Neural progenitor cell (in vitro differentiated cells): ENCODE data around the gene GUCY1A2. TPM values are rescaled to one million over a fixed set of nuclear protein-coding genes. Genes with fewer than 3 reads are reported as not detected.

Experiments
- DNase-seq: peaks from one replicate; pipeline ENCODE4 v3.0.0-alpha.2; 2016; ENCODE audit warnings: low spot score
- H2AFZ ChIP-seq: fragments of 200-600 bp; sonication (generic); replicated peaks from 2 replicates; pipeline ENCODE4 v1.6.1; 2016; ENCODE audit warnings: antibody characterized with exemption
- H3F3A ChIP-seq: fragments of 200-600 bp; sonication (generic); 2 replicates; pipeline ENCODE4 v1.6.1; 2016; ENCODE audit warnings: antibody characterized with exemption, low read depth
- H3K27ac ChIP-seq: fragments of 200-600 bp; sonication (generic); 2 replicates; pipeline ENCODE4 v1.5.1; 2016; ENCODE audit warnings: mild to moderate bottlenecking
- H3K27me3 ChIP-seq: fragments of 200-600 bp; sonication (generic); 2 replicates; pipeline ENCODE4 v1.6.1; 2016; ENCODE audit warnings: mild to moderate bottlenecking, moderate library complexity
- H3K36me3 ChIP-seq: fragments of 200-600 bp; sonication (generic); 2 replicates; pipeline ENCODE4 v1.5.1; 2016
- H3K4me1 ChIP-seq: fragments of 200-600 bp; sonication (generic); 2 replicates; pipeline ENCODE4 v1.6.1; 2016; ENCODE audit warnings: mixed run types
- H3K4me2 ChIP-seq: fragments of 200-600 bp; sonication (generic); 2 replicates; pipeline ENCODE4 v1.6.1; 2016
- H3K4me3 ChIP-seq: fragments of 200-600 bp; sonication (generic); 2 replicates; pipeline ENCODE4 v1.5.1; 2016
- H3K79me2 ChIP-seq: fragments of 200-600 bp; sonication (generic); 2 replicates; pipeline ENCODE4 v1.6.1; 2016; ENCODE audit warnings: low read depth
- H3K9ac ChIP-seq: fragments of 200-600 bp; sonication (generic); 2 replicates; pipeline ENCODE4 v1.6.1; 2016
- H3K9me3 ChIP-seq: fragments of 200-600 bp; sonication (generic); 2 replicates; pipeline ENCODE4 v1.5.1; 2016; ENCODE audit warnings: low read depth
- H4K20me1 ChIP-seq: fragments of 200-600 bp; sonication (generic); 2 replicates; pipeline ENCODE4 v1.6.1; 2016; ENCODE audit warnings: low read depth
- H3K27ac Mint-ChIP-seq: 3 replicates; pipeline ENCODE4 v1.8.0; 2021; ENCODE audit warnings: mixed read lengths
- H3K27me3 Mint-ChIP-seq: 2 replicates; pipeline ENCODE4 v1.8.0; 2022; ENCODE audit warnings: low read depth, mild to moderate bottlenecking, inconsistent platforms, moderate library complexity, mixed read lengths; ENCODE audit not compliant: insufficient read depth
- H3K36me3 Mint-ChIP-seq: 3 replicates; pipeline ENCODE4 v1.8.0; 2021; ENCODE audit warnings: mixed read lengths
- H3K4me1 Mint-ChIP-seq: 3 replicates; pipeline ENCODE4 v1.8.0; 2021; ENCODE audit warnings: mixed read lengths
- H3K4me3 Mint-ChIP-seq: 3 replicates; pipeline ENCODE4 v1.8.0; 2021; ENCODE audit warnings: mild to moderate bottlenecking, moderate library complexity, mixed read lengths
- H3K9me3 Mint-ChIP-seq: 3 replicates; pipeline ENCODE4 v1.8.0; 2020; ENCODE audit warnings: mixed read lengths
- CTCF ChIP-seq: fragments of 200-600 bp; sonication (generic); IDR thresholded peaks from 2 replicates; pipeline ENCODE4 v1.5.1; 2017; ENCODE audit warnings: antibody characterized with exemption, mild to moderate bottlenecking
- EZH2 ChIP-seq: fragments of 200-600 bp; sonication (generic); IDR thresholded peaks from 2 replicates; pipeline ENCODE4 v1.6.1; 2017; ENCODE audit warnings: antibody characterized with exemption, mild to moderate bottlenecking, moderate library complexity
- EZH2phosphoT487 ChIP-seq: fragments of 200-600 bp; sonication (generic); IDR thresholded peaks from 2 replicates; pipeline ENCODE4 v1.6.1; 2017; ENCODE audit warnings: antibody characterized with exemption
- total RNA-seq: library from RNA; depleted of rRNA; stranded (reverse); fragments of >200 nt; gene quantifications from 2 replicates; pipeline ENCODE4 v1.2.3, GENCODE V29; 2015; ENCODE audit warnings: low replicate concordance

Gene GUCY1A2
- total RNA-seq, 1 donor from 2014 or later = 0.54 TPM

- H3K27ac ChIP-seq = no peak overlapping the region
- H2AFZ ChIP-seq = no peak overlapping the region
- Mint-ChIP-seq H3K27me3 (no peaks in the 10 kb centered on the region), H3K9me3 (no peaks in the 10 kb centered on the region), H3K36me3 (no peaks in the 10 kb centered on the region), H3K4me3 (no peak overlapping the region), H3K27ac (no peak overlapping the region), H3K4me1 (no peaks in the 10 kb centered on the region)
- no peaks in the 10 kb centered on the region for H3K4me1 ChIP-seq
- no peak for DNase-seq
- H3K79me2 ChIP-seq = no peaks in the 10 kb centered on the region
- H3K4me2 ChIP-seq = no peak overlapping the region
- no peaks in the 10 kb centered on the region for H3F3A ChIP-seq
- H3K9me3 ChIP-seq = no peaks in the 10 kb centered on the region
- no peak overlapping the region for H3K4me3 ChIP-seq
- H3K36me3 ChIP-seq = no peaks in the 10 kb centered on the region
- TF ChIP-seq CTCF (no peak), EZH2phosphoT487 (no peak), EZH2 (no peak)
- H3K9ac ChIP-seq = no peak overlapping the region
- no peaks in the 10 kb centered on the region for H4K20me1 ChIP-seq
- no peaks in the 10 kb centered on the region for H3K27me3 ChIP-seq
Observed at GRCh38 chr11:106996691-106997090, 21.6 kb downstream of the GUCY1A2 start.

GRCh38 chr11:106990331-106990730 lies 27.9 kb downstream of the GUCY1A2 start:
- TF ChIP-seq EZH2phosphoT487 (no peak), CTCF (no peak), EZH2 (no peak)
- Histone ChIP-seq H3K4me3 (no peak overlapping the region), H4K20me1 (no peaks in the 10 kb centered on the region), H3K79me2 (no peaks in the 10 kb centered on the region), H3K9ac (no peak overlapping the region), H2AFZ (no peak overlapping the region), H3K4me1 (no peaks in the 10 kb centered on the region), H3K36me3 (no peaks in the 10 kb centered on the region), H3K9me3 (no peaks in the 10 kb centered on the region), H3K27ac (no peak overlapping the region), H3K4me2 (no peak overlapping the region), H3K27me3 (no peaks in the 10 kb centered on the region), H3F3A (no peaks in the 10 kb centered on the region)
- Mint-ChIP-seq H3K27ac (peak overlapping the region; percentile 53), H3K4me3 (no peak overlapping the region), H3K27me3 (peaks cover 2% of the 10 kb centered on the region), H3K36me3 (no peaks in the 10 kb centered on the region), H3K4me1 (peaks cover 25% of the 10 kb centered on the region), H3K9me3 (no peaks in the 10 kb centered on the region)
- no peak for DNase-seq

- no peak overlapping the region for H3K4me3 Mint-ChIP-seq
- H3K4me1 Mint-ChIP-seq = peaks cover 26% of the 10 kb centered on the region
- Histone ChIP-seq H3K27me3 (no peaks in the 10 kb centered on the region), H3K4me2 (no peak overlapping the region), H2AFZ (no peak overlapping the region), H3K79me2 (no peaks in the 10 kb centered on the region), H3K27ac (no peak overlapping the region), H3K4me1 (no peaks in the 10 kb centered on the region), H4K20me1 (no peaks in the 10 kb centered on the region), H3K9me3 (no peaks in the 10 kb centered on the region), H3K9ac (no peak overlapping the region), H3F3A (no peaks in the 10 kb centered on the region), H3K4me3 (no peak overlapping the region), H3K36me3 (no peaks in the 10 kb centered on the region)
- no peak overlapping the region for H3K27ac Mint-ChIP-seq
- no peak for DNase-seq
- no peak for TF ChIP-seq CTCF
- H3K27me3 Mint-ChIP-seq = peaks cover 2% of the 10 kb centered on the region
- no peaks in the 10 kb centered on the region for H3K36me3 Mint-ChIP-seq
- no peaks in the 10 kb centered on the region for H3K9me3 Mint-ChIP-seq
Observed at GRCh38 chr11:106989078-106989455, 29.2 kb downstream of the GUCY1A2 start.
